ENCODE data around the gene HDAC3.

The HDAC3 gene

DNA sequence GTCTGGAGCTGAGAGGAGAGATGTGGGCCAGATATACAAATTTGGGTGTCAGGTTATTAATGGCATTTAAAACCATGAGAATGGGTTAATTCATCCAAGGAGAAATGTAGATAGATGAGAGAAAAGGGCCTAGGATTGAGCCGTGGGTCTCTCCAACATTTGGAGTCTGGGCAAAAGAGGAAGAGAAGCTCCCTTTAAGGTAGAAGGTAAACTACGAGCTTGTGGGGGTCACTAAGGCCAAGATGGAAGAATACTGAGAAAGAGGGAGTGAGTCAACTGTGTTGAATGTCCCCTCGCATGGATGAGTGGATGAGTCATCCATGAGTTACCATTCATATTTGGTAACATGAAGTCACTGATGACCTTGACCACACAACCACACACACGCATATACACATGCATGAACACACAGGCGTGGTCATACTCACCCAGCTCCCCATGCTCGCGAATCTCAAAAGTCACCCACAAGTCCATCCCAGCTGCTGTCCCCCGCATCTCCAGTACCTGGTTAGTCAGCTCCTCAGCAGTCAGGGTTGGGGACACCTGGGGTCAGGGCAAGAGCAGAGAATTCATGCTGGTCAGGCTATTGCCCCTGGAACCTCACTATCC, 21.4 kb upstream of the HDAC3 start:
- no peak for DNase-seq

- no peak for DNase-seq
These were observed 20.8 kb upstream of the HDAC3 start for GRCh38 chr5:141657404-141657803.

GRCh38 chr5:141656396-141656795, 19.7 kb upstream of the HDAC3 start:
- no peak for DNase-seq

DNA sequence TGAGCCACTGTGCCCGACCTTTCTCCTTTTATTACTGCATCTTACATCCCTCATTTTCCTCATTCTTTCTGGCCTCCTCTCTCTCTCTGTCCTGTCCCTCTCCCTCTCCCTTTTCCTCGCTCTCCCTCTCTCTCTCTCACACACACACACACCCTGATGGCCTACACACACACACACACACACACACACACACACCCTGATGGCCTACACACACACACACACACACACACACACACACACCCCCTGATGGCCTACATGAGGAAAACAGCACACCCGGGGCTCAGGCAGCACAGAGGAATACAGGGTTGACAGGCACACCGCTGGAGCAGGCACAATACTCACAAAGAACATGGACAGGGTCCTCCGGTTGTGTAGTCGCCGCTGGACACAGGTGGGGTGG, 18.4 kb upstream of the HDAC3 start:
- DNase-seq = no peak

DNA sequence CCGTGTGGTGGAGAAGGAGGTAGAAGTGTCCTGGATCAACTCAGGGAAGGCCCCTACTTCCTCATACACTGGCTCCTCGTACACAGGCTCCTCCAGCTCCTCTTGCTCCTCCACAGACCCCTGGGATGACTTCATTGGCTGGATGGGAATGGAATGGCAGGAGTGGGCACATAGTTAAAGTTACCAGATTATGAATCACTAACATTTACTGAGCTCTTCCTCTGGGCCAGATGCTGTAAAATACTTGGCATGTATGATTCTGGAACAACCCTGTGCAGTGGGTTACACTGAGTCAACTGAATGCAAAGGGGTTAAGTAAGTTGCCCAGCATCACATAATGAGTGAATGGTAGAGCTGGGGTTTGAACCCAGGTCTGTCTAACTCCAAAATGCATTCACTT, 17.6 kb upstream of the HDAC3 start:
- DNase-seq = no peak

DNA sequence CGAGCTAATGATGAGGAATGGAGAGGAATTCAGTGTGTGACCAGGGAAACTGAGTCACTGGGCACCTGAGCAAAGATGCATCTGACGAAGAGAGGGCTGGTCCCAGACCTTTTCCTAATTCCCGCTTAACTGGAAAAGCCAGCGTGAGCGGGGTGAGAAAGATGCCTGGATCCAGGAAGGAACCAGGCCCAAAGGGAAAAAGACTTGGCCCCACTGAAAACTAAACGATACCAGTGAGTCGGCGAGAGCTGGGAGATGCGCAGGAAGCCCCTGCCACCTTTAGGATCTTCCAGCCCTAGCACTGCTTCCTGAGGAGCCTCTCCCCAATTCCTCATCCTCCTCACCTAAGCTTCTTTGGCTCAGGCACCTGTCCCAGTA, 15.1 kb upstream of the HDAC3 start:
- no peak for DNase-seq

DNA sequence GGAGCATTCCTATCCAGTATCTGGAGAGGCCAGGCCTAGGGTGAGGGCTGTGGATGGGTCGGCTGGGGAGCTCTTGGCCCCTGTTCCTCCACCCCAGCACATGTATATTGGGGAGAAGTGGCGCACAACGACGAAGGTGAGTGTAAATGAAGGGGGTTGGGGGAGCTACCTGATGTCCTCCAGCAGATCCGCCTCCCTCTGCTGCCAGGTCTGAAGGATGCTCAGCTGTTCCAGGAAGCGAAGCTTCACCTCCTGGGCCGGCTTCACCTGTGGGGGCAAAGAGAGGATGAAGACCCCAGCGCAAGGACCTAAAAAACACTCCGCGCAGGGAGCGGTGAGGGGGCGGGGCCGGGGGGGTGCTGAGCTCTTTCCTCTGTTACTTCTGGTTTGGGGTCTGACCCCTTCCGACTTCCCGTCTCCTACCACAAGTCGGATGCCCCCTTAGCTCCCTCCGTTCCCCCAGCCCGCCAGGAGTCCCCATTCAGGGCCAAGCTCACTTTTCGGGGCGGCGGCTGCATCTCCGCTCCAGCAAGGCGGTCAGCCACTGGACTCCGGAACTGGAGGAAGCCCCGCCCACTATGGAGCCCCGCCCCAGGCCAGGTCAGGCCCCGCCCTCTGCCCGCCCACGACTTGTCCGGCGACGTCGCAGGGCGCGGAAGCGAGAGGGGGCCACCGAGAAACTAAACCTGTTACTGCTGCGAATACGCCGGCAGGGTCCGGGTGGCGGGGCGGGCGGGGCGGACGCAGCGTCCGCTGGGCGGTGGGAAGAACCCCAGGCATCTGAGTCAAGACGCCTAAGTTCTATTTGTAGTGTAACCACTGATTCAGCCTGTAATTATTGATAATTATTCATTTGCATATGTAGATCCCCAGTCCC, 14.4 kb upstream of the HDAC3 start, which contains the start of gene FCHSD1:
Gene FCHSD1, minus strand, starts transcription at position 568 of the 877 bp plus-strand sequence. Its CDS starts 50 bp downstream, at position 518.
- DNase-seq = no peak

GRCh38 chr5:141649972-141650371, 13.3 kb upstream of the HDAC3 start:
- DNase-seq = no peak

GRCh38 chr5:141649056-141649688, 12.5 kb upstream of the HDAC3 start:
- no peak for DNase-seq

DNA sequence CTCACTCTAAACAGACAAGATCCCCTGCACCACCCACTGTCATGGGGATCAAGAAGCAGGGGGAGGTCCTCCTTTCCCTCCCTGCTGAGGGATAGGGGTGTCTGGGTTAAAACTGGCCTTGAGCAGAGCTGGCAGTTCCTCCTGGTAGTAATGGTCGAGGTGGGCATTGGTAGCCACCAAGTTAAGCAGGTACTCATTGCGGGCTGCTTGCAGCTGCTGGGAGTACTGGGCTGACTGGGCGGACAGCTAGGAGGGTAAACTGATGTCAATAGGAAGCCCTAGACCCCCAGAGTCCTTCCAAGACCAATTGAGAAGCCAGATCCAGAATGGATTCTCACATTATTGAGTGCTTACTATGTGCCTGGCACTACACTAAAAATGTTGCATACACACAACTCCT, 11.2 kb upstream of the HDAC3 start:
- no peak for DNase-seq

DNA sequence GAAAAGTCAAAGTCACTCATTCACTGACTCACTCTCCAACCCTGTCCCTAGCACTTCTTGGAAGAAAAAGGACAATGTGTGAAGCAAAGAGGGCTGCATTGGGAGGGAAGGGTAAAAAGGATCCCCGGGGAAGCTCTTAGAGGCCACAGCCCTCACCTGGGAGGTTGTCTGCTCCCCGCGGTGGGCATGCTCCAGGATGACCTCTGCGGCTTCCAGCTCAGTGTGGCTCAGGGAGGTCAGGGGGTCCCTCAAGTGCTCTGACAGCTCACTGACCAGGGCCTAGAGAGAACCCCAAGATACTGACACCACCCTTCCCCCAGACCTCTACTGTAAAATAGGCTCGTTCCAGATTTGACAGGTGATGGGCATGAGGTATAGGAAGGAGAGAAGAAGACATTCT, 10.6 kb upstream of the HDAC3 start:
- no peak for DNase-seq

- DNase-seq = no peak
These were observed 9.4 kb upstream of the HDAC3 start for GRCh38 chr5:141646026-141646425.

- DNase-seq = no peak
These were observed 5.1 kb upstream of the HDAC3 start for GRCh38 chr5:141641634-141642267.

GRCh38 chr5:141640698-141641097, 4.0 kb upstream of the HDAC3 start:
- no peak for DNase-seq

- DNase-seq = no peak
These were observed 3.4 kb upstream of the HDAC3 start for GRCh38 chr5:141640051-141640415.

- DNase-seq = no peak
These were observed 2.9 kb upstream of the HDAC3 start for GRCh38 chr5:141639357-141640050.

- DNase-seq = no peak
These were observed 2.1 kb upstream of the HDAC3 start for GRCh38 chr5:141638771-141639170.

DNA sequence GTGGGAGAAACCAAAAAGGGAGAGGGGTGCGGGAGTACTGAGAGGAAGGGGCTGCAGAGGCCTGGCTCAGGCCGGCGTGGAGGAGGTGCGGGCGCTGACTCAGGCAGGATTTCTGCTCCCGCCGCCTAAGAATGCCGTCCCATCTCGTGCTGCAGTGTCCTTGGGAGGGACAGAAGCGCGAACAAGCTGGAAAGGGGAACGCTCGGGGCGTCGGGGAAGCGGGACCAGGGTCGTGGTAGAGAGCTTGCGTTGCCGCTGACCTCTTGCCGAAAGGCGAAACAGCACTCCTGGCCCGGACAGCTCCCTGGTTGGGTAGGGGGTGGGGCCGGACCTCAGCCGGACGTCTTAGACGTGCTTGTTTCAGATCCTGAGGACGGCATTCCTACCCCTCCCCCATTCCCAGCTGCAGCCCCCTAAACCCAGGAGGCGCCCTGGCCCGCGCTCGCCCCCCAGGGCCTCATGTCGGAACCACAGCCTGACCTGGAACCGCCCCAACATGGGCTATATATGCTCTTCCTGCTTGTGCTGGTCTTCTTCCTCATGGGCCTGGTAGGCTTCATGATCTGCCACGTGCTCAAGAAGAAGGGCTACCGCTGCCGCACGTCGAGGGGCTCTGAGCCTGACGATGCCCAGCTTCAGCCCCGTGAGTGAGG, 1.2 kb upstream of the HDAC3 start:
- DNase-seq = no peak

GRCh38 chr5:141637123-141637766, 596 bp upstream of the HDAC3 start:
- DNase-seq = no peak

GRCh38 chr5:141636106-141636412, 590 bp downstream of the HDAC3 start:
- no peak for DNase-seq

DNA sequence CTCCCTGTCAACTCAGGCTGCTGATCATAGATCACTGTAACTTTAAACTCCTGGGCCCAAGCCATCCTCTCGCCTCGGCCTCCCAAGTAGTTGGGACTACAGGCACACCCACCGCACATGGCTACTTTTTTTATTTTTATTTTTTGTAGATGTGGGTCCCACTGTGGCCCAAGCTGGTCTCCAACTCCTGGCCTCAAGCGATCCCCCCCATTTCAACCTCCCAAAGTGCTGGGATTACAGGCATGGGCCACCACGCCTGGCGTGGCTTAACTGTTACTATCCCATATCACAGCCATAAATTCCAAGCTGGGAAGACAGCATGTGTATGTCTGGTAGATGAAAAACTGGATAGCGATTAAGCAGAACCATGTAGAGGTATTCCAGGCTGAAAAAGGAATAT, 1.0 kb downstream of the HDAC3 start:
- DNase-seq = no peak

GRCh38 chr5:141634720-141635119, 1.9 kb downstream of the HDAC3 start:
- DNase-seq = no peak

Measured in NCI-H187 treated with DMSO at 0.1 percent for 48 hours (cell line).